GM18907 (cell line): ENCODE measurements around the gene ETFA.
A peak's percentile ranks its signal among the peaks of the same experiment; 100 is the strongest.

Experiments used
- ATAC-seq: cut with Tn5 transposase; IDR thresholded peaks from one replicate; pipeline ENCODE4 v1.9.1; 2021; ENCODE audit warnings: mild to moderate bottlenecking, moderate library complexity; ENCODE audit not compliant: unreplicated experiment

ETFA gene

GRCh38 chr15:76311100-76311953 lies at the start of gene ETFA:
ETFA (minus strand) TSS chr15:76311469; CDS start chr15:76311388, 81 bp downstream.
- peak; percentile 96 for ATAC-seq

- no peak for ATAC-seq
Measured at GRCh38 chr15:76360416-76360815, 49.1 kb upstream of the ETFA start.

GRCh38 chr15:76359152-76359551 lies 47.9 kb upstream of the ETFA start:
- no peak for ATAC-seq

GRCh38 chr15:76358453-76358852 lies 47.2 kb upstream of the ETFA start:
- ATAC-seq = no peak

GRCh38 chr15:76354823-76355440 lies 43.7 kb upstream of the ETFA start:
- ATAC-seq = no peak

- no peak for ATAC-seq
Measured at GRCh38 chr15:76353903-76354302, 42.6 kb upstream of the ETFA start.

GRCh38 chr15:76353023-76353577 lies 41.8 kb upstream of the ETFA start:
- ATAC-seq = no peak

GRCh38 chr15:76349301-76350070 lies 38.2 kb upstream of the ETFA start:
- no peak for ATAC-seq

GRCh38 chr15:76347482-76348055 lies 36.3 kb upstream of the ETFA start:
- no peak for ATAC-seq

GRCh38 chr15:76346669-76347481 lies 35.6 kb upstream of the ETFA start:
- ATAC-seq = no peak

GRCh38 chr15:76345880-76346668 lies 34.8 kb upstream of the ETFA start:
- ATAC-seq = no peak

GRCh38 chr15:76345583-76345879 lies 34.3 kb upstream of the ETFA start:
- ATAC-seq = no peak

GRCh38 chr15:76344893-76345582 lies 33.8 kb upstream of the ETFA start:
- ATAC-seq = no peak

GRCh38 chr15:76343313-76343996 lies 32.2 kb upstream of the ETFA start:
- ATAC-seq = no peak

GRCh38 chr15:76342382-76343201 lies 31.3 kb upstream of the ETFA start:
- ATAC-seq = no peak

GRCh38 chr15:76342058-76342381 lies 30.8 kb upstream of the ETFA start:
- ATAC-seq = no peak

GRCh38 chr15:76341366-76342057 lies 30.2 kb upstream of the ETFA start:
- ATAC-seq = no peak
